Stomach smooth muscle (tissue), 2 donors: Measurements from ENCODE around the gene ADGRD1.

Source experiments
- H3K27ac ChIP-seq: one replicate; pipeline ENCODE4 v1.7.0; 2013; ENCODE audit warnings: mild to moderate bottlenecking, low read length, inconsistent platforms
- H3K27me3 ChIP-seq, 2 donors: one replicate each; pipeline ENCODE4 v1.7.0; 2013; ENCODE audit warnings: low read length in 2 of 2; ENCODE audit not compliant: insufficient read depth in 2 of 2, control insufficient read depth in 1 of 2
- H3K36me3 ChIP-seq, 2 donors: one replicate each; pipeline ENCODE4 v1.7.0; 2013; ENCODE audit warnings: low read length in 2 of 2; ENCODE audit not compliant: control insufficient read depth in 2 of 2, insufficient read depth in 2 of 2
- H3K4me1 ChIP-seq: one replicate; pipeline ENCODE4 v1.7.0; 2013; ENCODE audit warnings: low read length; ENCODE audit not compliant: control insufficient read depth, insufficient read depth
- H3K4me3 ChIP-seq, 2 donors: one replicate each; pipeline ENCODE4 v1.7.0; 2013; ENCODE audit warnings: low read length in 2 of 2
- H3K9ac ChIP-seq, 2 donors: one replicate each; pipeline ENCODE4 v1.7.0; 2013; ENCODE audit warnings: low read length in 2 of 2, mild to moderate bottlenecking in 1 of 2
- H3K9me3 ChIP-seq, 2 donors: one replicate each; pipeline ENCODE4 v1.7.0; 2013; ENCODE audit warnings: low read length in 2 of 2; ENCODE audit not compliant: control insufficient read depth in 2 of 2
- donor health status: healthy.
- donor health status: Pancreatic carcinoma.

ADGRD1 gene

GRCh38 chr12:131024026-131024425 is 70.3 kb downstream of the ADGRD1 start:
- H3K36me3 ChIP-seq: peaks cover 19% of the 10 kb centered on the region in 2 donors
- H3K27ac ChIP-seq: no peak overlapping the region
- peaks cover 10% of the 10 kb centered on the region for H3K4me1 ChIP-seq

GRCh38 chr12:131024721-131025120 is 71.0 kb downstream of the ADGRD1 start:
- no peak overlapping the region for H3K4me3 ChIP-seq
- peaks cover 0 to 8% of the 10 kb centered on the region in 2 donors for H3K9me3 ChIP-seq
- H3K27me3 ChIP-seq: no peaks in the 10 kb centered on the region
- H3K27ac ChIP-seq: no peak overlapping the region
- peaks cover 10% of the 10 kb centered on the region for H3K4me1 ChIP-seq
- no peak overlapping the region for H3K9ac ChIP-seq
- H3K36me3 ChIP-seq: peaks cover 17 to 19% of the 10 kb centered on the region in 2 donors

More at GRCh38 chr12:131024026-131024425, 70.3 kb downstream of the ADGRD1 start:
- Histone ChIP-seq H3K9ac (no peak overlapping the region), H3K9me3 (peaks cover 0 to 8% of the 10 kb centered on the region in 2 donors), H3K4me3 (no peak overlapping the region), H3K27me3 (no peaks in the 10 kb centered on the region)

- H3K9ac ChIP-seq: no peak overlapping the region
- H3K4me3 ChIP-seq: no peak overlapping the region
- peaks cover 17 to 19% of the 10 kb centered on the region in 2 donors for H3K36me3 ChIP-seq
- no peaks in the 10 kb centered on the region for H3K27me3 ChIP-seq
- peaks cover 0 to 8% of the 10 kb centered on the region in 2 donors for H3K9me3 ChIP-seq
- H3K4me1 ChIP-seq: peaks cover 9% of the 10 kb centered on the region
- no peak overlapping the region for H3K27ac ChIP-seq
Observed at GRCh38 chr12:131025234-131025633, 71.5 kb downstream of the ADGRD1 start.

GRCh38 chr12:131025939-131026702 is 72.4 kb downstream of the ADGRD1 start:
- Histone ChIP-seq H3K27ac (no peak overlapping the region), H3K27me3 (no peaks in the 10 kb centered on the region), H3K9me3 (peaks cover 0 to 8% of the 10 kb centered on the region in 2 donors), H3K9ac (no peak overlapping the region), H3K4me3 (no peak overlapping the region), H3K36me3 (peaks cover 19 to 20% of the 10 kb centered on the region in 2 donors), H3K4me1 (peaks cover 5% of the 10 kb centered on the region)

- Histone ChIP-seq H3K4me3 (no peak overlapping the region), H3K4me1 (peaks cover 5% of the 10 kb centered on the region), H3K9ac (no peak overlapping the region), H3K9me3 (peaks cover 0 to 8% of the 10 kb centered on the region in 2 donors), H3K36me3 (peaks cover 17 to 18% of the 10 kb centered on the region in 2 donors), H3K27ac (no peak overlapping the region), H3K27me3 (no peaks in the 10 kb centered on the region)
Observed at GRCh38 chr12:131026754-131027153, 73.0 kb downstream of the ADGRD1 start.

- Histone ChIP-seq H3K4me3 (no peak overlapping the region), H3K4me1 (peaks cover 5% of the 10 kb centered on the region), H3K27me3 (no peaks in the 10 kb centered on the region), H3K9me3 (peaks cover 0 to 8% of the 10 kb centered on the region in 2 donors), H3K27ac (no peak overlapping the region), H3K36me3 (peaks cover 12 to 13% of the 10 kb centered on the region in 2 donors), H3K9ac (no peak overlapping the region)
Observed at GRCh38 chr12:131027264-131027663, 73.6 kb downstream of the ADGRD1 start.

- H3K4me3 ChIP-seq: no peak overlapping the region
- H3K9me3 ChIP-seq: peaks cover 0 to 8% of the 10 kb centered on the region in 2 donors
- peaks cover 5% of the 10 kb centered on the region for H3K4me1 ChIP-seq
- peak overlapping the region in 1 of 2 donors; percentile 12 for H3K9ac ChIP-seq
- H3K36me3 ChIP-seq: peaks cover 8 to 10% of the 10 kb centered on the region in 2 donors
- no peaks in the 10 kb centered on the region for H3K27me3 ChIP-seq
- H3K27ac ChIP-seq: no peak overlapping the region
Observed at GRCh38 chr12:131027876-131028586, 74.3 kb downstream of the ADGRD1 start.

- Histone ChIP-seq H3K27ac (no peak overlapping the region), H3K9ac (no peak overlapping the region), H3K4me3 (no peak overlapping the region), H3K36me3 (peaks cover 5 to 10% of the 10 kb centered on the region in 2 donors), H3K9me3 (peaks cover 0 to 8% of the 10 kb centered on the region in 2 donors), H3K27me3 (no peaks in the 10 kb centered on the region), H3K4me1 (peaks cover 5% of the 10 kb centered on the region)
Observed at GRCh38 chr12:131028587-131029338, 75.1 kb downstream of the ADGRD1 start.

- Histone ChIP-seq H3K4me3 (no peak overlapping the region), H3K27ac (no peak overlapping the region), H3K27me3 (no peaks in the 10 kb centered on the region), H3K9me3 (peaks cover 0 to 8% of the 10 kb centered on the region in 2 donors), H3K4me1 (peaks cover 15% of the 10 kb centered on the region), H3K9ac (no peak overlapping the region), H3K36me3 (peaks cover 5% of the 10 kb centered on the region in 2 donors)
Observed at GRCh38 chr12:131030472-131031328, 77.0 kb downstream of the ADGRD1 start.
